ENCODE results near the gene TMEM179. TPM values are rescaled to one million over a fixed set of nuclear protein-coding genes. Genes with fewer than 3 reads are reported as not detected.

The TMEM179 gene
- total RNA-seq, 1 donor from 2014 or later: 1.0 TPM

DNA sequence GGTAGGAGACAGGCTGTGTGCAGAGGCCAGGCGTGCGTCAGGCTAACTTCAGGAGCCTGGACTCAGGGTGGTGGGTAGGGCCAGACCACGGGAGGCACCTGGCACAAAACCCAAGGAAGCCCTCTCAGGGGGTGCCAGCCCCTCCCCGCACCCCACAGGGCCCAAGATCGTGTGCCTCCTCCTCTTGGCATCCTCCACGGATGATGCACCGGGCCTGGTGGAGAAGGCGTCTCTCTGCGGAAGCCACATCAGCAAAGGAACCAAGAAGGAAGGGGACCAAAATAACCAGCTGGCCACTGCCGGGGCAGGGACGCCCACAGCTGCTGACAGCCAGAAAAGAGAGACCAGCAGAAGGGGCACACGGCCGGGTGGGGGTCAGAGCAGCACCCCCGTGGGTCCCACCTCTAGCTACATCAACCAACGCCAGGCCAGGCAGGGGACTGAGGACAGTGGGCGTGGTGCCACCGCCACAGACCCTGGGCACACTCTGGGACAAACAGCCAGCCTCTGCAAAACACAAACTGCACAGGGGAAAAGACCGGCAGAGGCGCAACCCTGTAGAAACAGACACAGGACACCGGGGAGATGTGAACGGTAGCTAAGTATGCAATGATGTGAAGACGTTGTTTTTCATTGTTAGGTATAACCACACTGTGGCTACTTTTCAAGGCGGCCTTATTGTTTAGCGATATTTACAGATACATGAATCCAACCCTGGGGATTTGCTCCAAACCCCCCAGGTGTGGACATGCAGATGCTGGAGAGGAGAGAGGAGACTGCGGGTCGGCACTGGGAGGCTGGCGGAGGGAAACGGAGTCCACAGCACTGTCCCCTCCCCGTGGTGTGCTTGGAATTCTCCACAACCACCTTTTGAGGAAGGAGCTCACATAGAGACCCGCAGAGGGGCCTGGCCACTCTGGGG, 51.1 kb downstream of the TMEM179 start:
- Histone ChIP-seq H3K27me3 (ENCODE audit: control insufficient read depth in 3 of 3, insufficient read depth in 3 of 3, low read length in 3 of 3) (peaks cover 32 to 65% (median 59%) of the 10 kb centered on the region in 3 donors), H3K4me3 (ENCODE audit: low read length in 3 of 3) (no peak overlapping the region), H3K36me3 (ENCODE audit: control insufficient read depth in 3 of 3, insufficient read depth in 3 of 3, low read length in 3 of 3) (no peaks in the 10 kb centered on the region), H3K9me3 (ENCODE audit: control insufficient read depth in 3 of 3, low read length in 3 of 3) (peaks cover 0 to 2% (median 0%) of the 10 kb centered on the region in 3 donors), H3K27ac (ENCODE audit: low read depth, low read length) (no peak overlapping the region), H3K4me1 (ENCODE audit: control insufficient read depth in 3 of 3, insufficient read depth in 3 of 3, low read length in 3 of 3) (no peaks in the 10 kb centered on the region), H3K9ac (ENCODE audit: low read depth in 1 of 3, low read length in 3 of 3) (no peak overlapping the region)

DNA sequence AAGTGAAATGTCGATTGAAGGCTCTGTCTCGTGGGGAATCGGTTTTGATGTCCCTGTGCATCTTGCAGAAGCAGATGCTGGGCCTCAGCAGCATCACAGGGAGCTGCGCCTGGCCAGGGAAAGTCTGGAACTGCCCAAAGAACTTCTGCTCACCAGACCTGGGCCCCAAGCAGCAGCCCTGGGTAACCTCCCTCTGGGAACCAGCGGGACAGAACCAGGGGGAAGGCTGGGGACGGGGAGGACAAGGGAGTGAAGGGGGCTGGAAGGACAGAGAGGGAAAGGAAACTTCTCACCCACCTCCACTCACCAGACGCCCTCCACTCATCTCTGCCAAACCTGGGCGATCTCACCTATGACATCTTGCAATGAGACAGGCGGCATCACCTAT, 51.8 kb downstream of the TMEM179 start:
- Histone ChIP-seq H3K4me3 (ENCODE audit: low read length in 3 of 3) (no peak overlapping the region), H3K36me3 (ENCODE audit: control insufficient read depth in 3 of 3, insufficient read depth in 3 of 3, low read length in 3 of 3) (no peaks in the 10 kb centered on the region), H3K9me3 (ENCODE audit: control insufficient read depth in 3 of 3, low read length in 3 of 3) (peaks cover 0 to 2% (median 0%) of the 10 kb centered on the region in 3 donors), H3K4me1 (ENCODE audit: control insufficient read depth in 3 of 3, insufficient read depth in 3 of 3, low read length in 3 of 3) (no peaks in the 10 kb centered on the region), H3K27me3 (ENCODE audit: control insufficient read depth in 3 of 3, insufficient read depth in 3 of 3, low read length in 3 of 3) (peaks cover 33 to 64% (median 62%) of the 10 kb centered on the region in 3 donors), H3K9ac (ENCODE audit: low read depth in 1 of 3, low read length in 3 of 3) (no peak overlapping the region), H3K27ac (ENCODE audit: low read depth, low read length) (no peak overlapping the region)

DNA sequence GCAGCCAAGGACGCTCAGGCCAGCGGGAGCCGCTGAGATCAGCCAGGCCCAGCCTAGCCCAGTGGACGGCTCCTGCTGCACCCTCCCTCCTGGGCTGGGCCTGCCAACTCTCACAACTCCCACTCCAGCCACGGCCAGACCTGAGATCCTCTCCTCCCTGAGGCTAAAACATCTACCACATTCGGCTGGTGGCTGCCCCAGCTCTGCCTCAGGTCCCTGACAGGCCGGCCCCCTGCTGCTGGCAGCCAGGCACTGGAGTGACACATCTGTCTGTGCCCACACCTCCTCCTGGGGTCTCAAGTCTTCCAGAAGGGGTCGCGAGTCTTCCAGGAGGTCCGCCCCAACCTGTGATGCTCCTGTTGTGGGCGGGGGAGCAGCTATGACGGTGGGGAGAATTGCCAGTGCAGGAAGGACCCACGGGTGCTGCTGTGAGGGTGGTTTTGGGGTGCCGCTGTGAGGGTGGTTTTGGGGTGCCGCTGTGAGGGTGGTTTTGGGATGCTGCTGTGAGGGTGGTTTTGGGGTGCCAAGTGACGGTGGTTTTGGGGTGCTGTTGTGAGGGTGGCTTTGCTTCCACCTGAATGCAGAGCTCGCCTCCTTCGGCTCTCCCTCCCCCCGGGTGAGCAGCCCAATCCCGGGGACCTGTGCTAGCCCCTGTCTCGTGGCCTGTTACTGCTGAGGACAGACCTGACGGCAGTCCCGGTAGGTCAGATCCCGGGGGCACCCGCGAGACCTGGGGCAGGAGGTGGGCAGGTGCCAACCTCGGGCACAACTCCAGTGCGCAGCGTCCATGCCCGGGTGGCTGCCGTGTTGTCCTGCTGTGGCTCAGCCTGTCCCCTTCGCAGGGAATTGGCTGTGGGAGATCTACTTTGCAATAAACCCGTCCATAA, 52.5 kb downstream of the TMEM179 start:
- Histone ChIP-seq H3K27me3 (ENCODE audit: control insufficient read depth in 3 of 3, insufficient read depth in 3 of 3, low read length in 3 of 3) (peaks cover 38 to 66% (median 62%) of the 10 kb centered on the region in 3 donors), H3K36me3 (ENCODE audit: control insufficient read depth in 3 of 3, insufficient read depth in 3 of 3, low read length in 3 of 3) (no peaks in the 10 kb centered on the region), H3K4me1 (ENCODE audit: control insufficient read depth in 3 of 3, insufficient read depth in 3 of 3, low read length in 3 of 3) (no peaks in the 10 kb centered on the region)

DNA sequence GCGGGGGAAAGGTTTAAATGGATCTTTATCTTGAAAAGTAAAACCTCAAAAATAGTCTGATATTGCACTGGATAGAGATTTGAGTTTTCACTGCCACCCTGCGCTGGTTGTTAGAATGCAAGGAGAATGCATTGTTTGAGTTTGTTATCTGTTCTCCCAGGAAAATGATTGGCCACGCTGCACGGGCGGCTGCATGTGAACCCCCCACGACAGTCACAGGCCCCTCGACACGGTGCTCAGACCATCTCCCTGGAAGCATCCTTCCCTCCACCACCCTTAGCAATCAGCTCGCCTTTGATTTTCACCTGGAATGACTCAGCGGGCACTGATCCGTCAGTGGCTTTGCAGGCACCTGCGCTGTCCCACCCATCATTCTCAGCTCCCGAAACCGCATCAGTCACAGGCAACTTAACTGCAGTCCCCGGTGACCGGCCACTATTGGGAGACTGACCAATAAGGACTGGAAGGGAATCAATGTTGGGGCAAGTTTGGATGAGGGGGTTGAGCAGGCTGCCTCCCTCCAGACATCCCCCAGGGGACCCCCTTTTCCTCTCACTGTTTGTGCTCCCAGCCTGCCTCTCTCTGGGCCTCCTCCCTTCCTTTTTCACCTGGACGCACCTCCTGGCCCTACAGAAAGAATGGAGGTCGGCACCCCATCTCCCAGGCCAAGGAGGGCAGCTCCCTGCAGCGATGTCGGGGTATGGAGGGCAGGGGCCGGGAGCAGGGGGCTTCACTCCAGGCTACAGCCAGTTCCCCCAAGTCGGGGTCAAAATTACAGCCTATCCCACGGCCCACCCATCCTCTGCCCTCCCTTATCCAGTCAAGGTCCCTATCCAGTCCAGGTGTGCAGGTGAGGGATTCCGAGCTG, 53.5 kb downstream of the TMEM179 start:
- Histone ChIP-seq H3K27me3 (ENCODE audit: control insufficient read depth in 3 of 3, insufficient read depth in 3 of 3, low read length in 3 of 3) (peaks cover 45 to 74% (median 70%) of the 10 kb centered on the region in 3 donors), H3K4me3 (ENCODE audit: low read length in 3 of 3) (no peak overlapping the region), H3K9ac (ENCODE audit: low read depth in 1 of 3, low read length in 3 of 3) (no peak overlapping the region), H3K27ac (ENCODE audit: low read depth, low read length) (no peak overlapping the region), H3K9me3 (ENCODE audit: control insufficient read depth in 3 of 3, low read length in 3 of 3) (peaks cover 0 to 2% (median 0%) of the 10 kb centered on the region in 3 donors), H3K4me1 (ENCODE audit: control insufficient read depth in 3 of 3, insufficient read depth in 3 of 3, low read length in 3 of 3) (no peaks in the 10 kb centered on the region), H3K36me3 (ENCODE audit: control insufficient read depth in 3 of 3, insufficient read depth in 3 of 3, low read length in 3 of 3) (no peaks in the 10 kb centered on the region)

More for the DNA sequence above, 52.5 kb downstream of the TMEM179 start:
- H3K4me3 ChIP-seq (ENCODE audit: low read length in 3 of 3): no peak overlapping the region
- H3K9ac ChIP-seq (ENCODE audit: low read depth in 1 of 3, low read length in 3 of 3): no peak overlapping the region
- H3K9me3 ChIP-seq (ENCODE audit: control insufficient read depth in 3 of 3, low read length in 3 of 3): peaks cover 0 to 2% (median 0%) of the 10 kb centered on the region in 3 donors
- H3K27ac ChIP-seq (ENCODE audit: low read depth, low read length): no peak overlapping the region

DNA sequence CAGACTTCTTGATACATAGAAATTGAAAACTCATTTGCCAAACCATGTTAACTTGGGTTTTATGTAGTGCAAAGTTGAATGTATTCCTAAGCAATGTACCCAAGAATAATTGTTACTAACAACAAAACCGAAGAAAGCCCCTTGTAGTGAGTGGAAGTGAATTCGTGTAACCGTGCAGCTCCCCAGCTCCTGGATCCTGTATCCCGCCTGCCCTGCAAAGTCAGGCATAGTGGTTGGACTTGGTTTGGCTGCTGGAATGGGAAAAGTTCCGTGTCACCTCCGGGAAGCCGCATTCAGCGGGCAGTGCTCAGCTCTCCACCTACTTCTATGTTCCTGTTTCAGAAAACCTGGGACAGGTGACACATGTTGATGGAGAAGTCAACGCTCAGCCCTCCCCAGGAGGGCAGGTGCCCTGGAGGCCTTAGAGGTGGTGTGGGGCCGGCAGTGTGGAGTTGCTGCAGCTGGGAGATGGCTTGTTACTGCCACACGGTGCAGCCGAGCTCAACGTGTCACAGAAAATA, 54.2 kb downstream of the TMEM179 start:
- H3K27ac ChIP-seq (ENCODE audit: low read depth, low read length): no peak overlapping the region
- H3K36me3 ChIP-seq (ENCODE audit: control insufficient read depth in 3 of 3, insufficient read depth in 3 of 3, low read length in 3 of 3): no peaks in the 10 kb centered on the region
- H3K9ac ChIP-seq (ENCODE audit: low read depth in 1 of 3, low read length in 3 of 3): no peak overlapping the region
- H3K27me3 ChIP-seq (ENCODE audit: control insufficient read depth in 3 of 3, insufficient read depth in 3 of 3, low read length in 3 of 3): peaks cover 52 to 77% (median 77%) of the 10 kb centered on the region in 3 donors
- H3K4me1 ChIP-seq (ENCODE audit: control insufficient read depth in 3 of 3, insufficient read depth in 3 of 3, low read length in 3 of 3): no peaks in the 10 kb centered on the region
- H3K4me3 ChIP-seq (ENCODE audit: low read length in 3 of 3): no peak overlapping the region
- H3K9me3 ChIP-seq (ENCODE audit: control insufficient read depth in 3 of 3, low read length in 3 of 3): peaks cover 0 to 2% (median 0%) of the 10 kb centered on the region in 3 donors

DNA sequence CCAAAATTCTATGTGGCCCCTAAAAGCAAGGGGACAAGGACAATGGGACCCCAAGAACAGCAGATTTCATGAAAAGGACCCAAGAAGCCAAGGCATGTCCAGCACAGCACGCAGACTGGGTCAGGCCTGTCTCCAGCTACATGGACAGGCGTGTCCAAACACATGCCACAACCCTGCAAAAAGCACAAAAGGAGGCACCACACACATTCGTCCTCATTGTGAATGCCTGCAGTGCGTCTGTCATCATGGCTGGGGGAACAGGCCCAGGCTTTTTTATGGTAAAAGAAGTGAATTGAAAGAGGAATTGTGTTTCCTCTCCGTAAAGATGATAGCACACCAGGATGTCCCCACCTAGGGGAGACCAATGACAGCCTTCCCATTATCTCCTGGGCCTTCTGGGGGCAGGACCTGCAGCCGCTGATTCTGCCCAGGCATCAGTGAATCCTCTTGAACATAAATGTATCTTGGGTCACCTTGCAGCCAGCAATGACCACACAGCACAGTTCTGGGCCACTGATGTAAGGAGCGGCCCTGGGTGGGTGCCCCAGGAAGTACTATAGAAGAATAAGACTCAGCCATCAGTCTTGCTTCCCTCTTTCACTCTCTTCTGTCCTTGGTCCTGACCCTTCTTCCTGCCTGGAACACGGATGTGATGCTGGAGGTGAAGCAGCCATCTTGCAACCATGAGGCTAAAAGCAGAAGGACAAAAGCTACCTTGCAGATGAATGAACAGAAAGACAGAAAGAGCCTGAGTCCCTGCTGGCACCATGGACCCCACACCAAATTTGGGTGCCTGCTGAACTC, 54.8 kb downstream of the TMEM179 start:
- Histone ChIP-seq H3K27me3 (ENCODE audit: control insufficient read depth in 3 of 3, insufficient read depth in 3 of 3, low read length in 3 of 3) (peaks cover 53 to 79% (median 78%) of the 10 kb centered on the region in 3 donors), H3K9ac (ENCODE audit: low read depth in 1 of 3, low read length in 3 of 3) (no peak overlapping the region), H3K36me3 (ENCODE audit: control insufficient read depth in 3 of 3, insufficient read depth in 3 of 3, low read length in 3 of 3) (no peaks in the 10 kb centered on the region), H3K27ac (ENCODE audit: low read depth, low read length) (no peak overlapping the region), H3K9me3 (ENCODE audit: control insufficient read depth in 3 of 3, low read length in 3 of 3) (peaks cover 0 to 2% (median 0%) of the 10 kb centered on the region in 3 donors), H3K4me1 (ENCODE audit: control insufficient read depth in 3 of 3, insufficient read depth in 3 of 3, low read length in 3 of 3) (no peaks in the 10 kb centered on the region), H3K4me3 (ENCODE audit: low read length in 3 of 3) (no peak overlapping the region)

DNA sequence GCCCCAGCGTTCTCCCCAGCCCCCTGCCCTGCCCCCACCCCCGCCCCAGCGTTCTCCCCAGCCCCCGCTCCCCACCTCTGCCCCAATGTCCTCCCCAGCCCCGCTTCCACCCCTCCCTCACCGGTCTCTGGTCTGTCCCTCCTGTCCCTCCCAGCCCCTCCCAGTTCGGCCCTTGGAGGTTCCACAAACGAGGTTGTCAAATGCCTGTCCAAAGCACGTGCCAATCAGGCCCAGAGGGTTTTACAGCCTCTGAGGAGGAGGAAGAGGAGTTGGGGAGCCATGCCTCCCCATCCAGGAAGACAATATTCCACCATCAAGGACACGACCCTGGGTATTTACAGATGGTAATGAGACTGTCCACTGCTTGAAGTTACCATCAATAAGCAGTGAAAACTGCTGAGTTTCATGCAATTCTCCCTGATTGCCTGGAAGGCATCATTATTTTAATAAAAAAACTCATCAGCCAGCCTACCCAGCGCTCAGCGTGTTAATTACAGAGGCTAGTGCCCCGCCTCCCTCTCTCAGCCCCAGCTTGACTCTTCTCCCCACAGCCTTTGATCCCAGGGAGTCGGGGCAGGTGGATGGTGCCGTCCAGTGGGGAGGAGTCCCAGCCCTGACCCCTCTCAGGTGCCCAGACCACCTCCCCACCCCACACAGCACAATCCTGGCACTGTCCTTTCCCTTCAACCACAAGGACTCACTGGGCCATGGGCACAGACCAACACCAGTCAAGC, 55.6 kb downstream of the TMEM179 start:
- Histone ChIP-seq H3K4me3 (ENCODE audit: low read length in 3 of 3) (no peak overlapping the region), H3K27ac (ENCODE audit: low read depth, low read length) (no peak overlapping the region), H3K36me3 (ENCODE audit: control insufficient read depth in 3 of 3, insufficient read depth in 3 of 3, low read length in 3 of 3) (no peaks in the 10 kb centered on the region), H3K4me1 (ENCODE audit: control insufficient read depth in 3 of 3, insufficient read depth in 3 of 3, low read length in 3 of 3) (no peaks in the 10 kb centered on the region), H3K27me3 (ENCODE audit: control insufficient read depth in 3 of 3, insufficient read depth in 3 of 3, low read length in 3 of 3) (peaks cover 56 to 78% (median 78%) of the 10 kb centered on the region in 3 donors), H3K9ac (ENCODE audit: low read depth in 1 of 3, low read length in 3 of 3) (no peak overlapping the region), H3K9me3 (ENCODE audit: control insufficient read depth in 3 of 3, low read length in 3 of 3) (peaks cover 0 to 2% (median 0%) of the 10 kb centered on the region in 3 donors)

DNA sequence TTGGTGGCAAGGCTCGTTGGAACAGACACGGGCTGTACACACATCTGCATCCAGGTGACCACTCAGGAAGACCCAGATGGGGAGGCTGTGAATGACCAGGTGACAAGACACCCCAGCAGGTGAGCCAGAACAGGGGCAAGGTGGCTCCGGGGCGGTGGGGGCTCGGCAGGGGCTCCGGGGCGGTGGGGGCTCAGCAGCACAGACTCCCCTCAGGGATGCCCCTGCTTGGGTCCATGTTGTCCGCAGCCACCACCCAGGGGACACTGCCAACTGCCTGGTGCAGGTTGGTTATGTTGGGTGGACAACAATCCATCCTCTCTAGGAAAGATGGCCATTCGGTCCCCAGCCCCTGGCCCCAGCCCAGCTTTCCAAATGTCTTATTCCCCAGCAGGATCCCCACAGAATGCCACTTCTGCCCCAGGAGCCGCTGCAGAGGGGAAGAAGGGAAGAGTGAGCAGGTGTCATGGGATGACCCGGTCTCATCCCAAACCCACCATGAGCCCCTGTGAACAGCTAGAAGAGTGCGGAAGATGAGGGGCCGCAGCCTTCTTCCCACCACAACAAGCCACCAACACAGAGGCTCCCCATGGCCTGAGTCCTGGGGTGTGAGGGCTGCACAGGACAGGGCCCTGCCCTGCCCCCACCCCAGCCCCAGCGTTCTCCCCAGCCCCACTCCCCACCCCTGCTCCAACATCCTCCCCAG, 56.4 kb downstream of the TMEM179 start:
- Histone ChIP-seq H3K27me3 (ENCODE audit: control insufficient read depth in 3 of 3, insufficient read depth in 3 of 3, low read length in 3 of 3) (peaks cover 62 to 78% (median 78%) of the 10 kb centered on the region in 3 donors), H3K9me3 (ENCODE audit: control insufficient read depth in 3 of 3, low read length in 3 of 3) (peaks cover 0 to 2% (median 0%) of the 10 kb centered on the region in 3 donors), H3K4me3 (ENCODE audit: low read length in 3 of 3) (no peak overlapping the region), H3K4me1 (ENCODE audit: control insufficient read depth in 3 of 3, insufficient read depth in 3 of 3, low read length in 3 of 3) (no peaks in the 10 kb centered on the region), H3K36me3 (ENCODE audit: control insufficient read depth in 3 of 3, insufficient read depth in 3 of 3, low read length in 3 of 3) (no peaks in the 10 kb centered on the region), H3K9ac (ENCODE audit: low read depth in 1 of 3, low read length in 3 of 3) (no peak overlapping the region), H3K27ac (ENCODE audit: low read depth, low read length) (no peak overlapping the region)
